Omental fat pad (tissue), 4 donors: ENCODE measurements around the gene RPS15. TPM values are rescaled to one million over a fixed set of nuclear protein-coding genes. Genes with fewer than 3 reads are reported as not detected.

Experiments
- ATAC-seq: fragments of 150-250 bp; one replicate; pipeline ENCODE4 v1.9.1; 2016; ENCODE audit warnings: mild to moderate bottlenecking, moderate library complexity; ENCODE audit not compliant: low FRiP score
- DNase-seq: peaks from one replicate; pipeline ENCODE4 v3.0.0-alpha.2; 2019; ENCODE audit warnings: low spot score
- CTCF ChIP-seq, 3 donors: fragments of 450-650 bp; IDR thresholded peaks; one replicate each; pipeline ENCODE4 v1.5.1; 2016 to 2017; ENCODE audit warnings: antibody characterized with exemption in 3 of 3, mild to moderate bottlenecking in 3 of 3, moderate library complexity in 2 of 3
- total RNA-seq, 4 donors: library from RNA; depleted of rRNA; stranded (reverse); fragments of >200 nt; gene quantifications; one replicate each; pipeline ENCODE4 v1.1.0, GENCODE V29; 2016

RPS15 gene
- total RNA-seq, 4 donors from 2014 or later = 2,522 to 3,708 (median 2,994) TPM

GRCh38 chr19:1478934-1479707, 40.9 kb downstream of the RPS15 start, which contains the start of gene C19orf25:
Gene C19orf25, minus strand, starts transcription at chr19:1479215. Its CDS starts 312 bp downstream, at chr19:1478903.
- ATAC-seq (peak; percentile 87), DNase-seq (peak; percentile 74)
- TF ChIP-seq CTCF (IDR thresholded peaks at IDR 0.05) = no peak

GRCh38 chr19:1481224-1481892, 43.2 kb downstream of the RPS15 start:
- no peak for ATAC-seq
- no peak for TF ChIP-seq CTCF (IDR thresholded peaks at IDR 0.05)
- DNase-seq = no peak

- no peak for TF ChIP-seq CTCF (IDR thresholded peaks at IDR 0.05)
- no peak for DNase-seq
- ATAC-seq = no peak
Observed at GRCh38 chr19:1481893-1482360, 43.7 kb downstream of the RPS15 start.

GRCh38 chr19:1482361-1483130, 44.4 kb downstream of the RPS15 start:
- ATAC-seq = no peak
- no peak for DNase-seq
- no peak for TF ChIP-seq CTCF (IDR thresholded peaks at IDR 0.05)

- ATAC-seq = no peak
- no peak for DNase-seq
- TF ChIP-seq CTCF (IDR thresholded peaks at IDR 0.05) = no peak
Observed at GRCh38 chr19:1483131-1483978, 45.2 kb downstream of the RPS15 start.

GRCh38 chr19:1483979-1484428, 45.8 kb downstream of the RPS15 start:
- TF ChIP-seq CTCF (IDR thresholded peaks at IDR 0.05) = no peak
- ATAC-seq (no peak), DNase-seq (no peak)
